PC-9 (cell line): ENCODE measurements around the gene DERL3. TPM values are rescaled to one million over a fixed set of nuclear protein-coding genes. Genes with fewer than 3 reads are reported as not detected.

ENCODE experiments used
- BruUV-seq: library from RNA; stranded (reverse); fragments of 400-500 nt; replicated peaks from 2 replicates; lab custom pipeline; 2021; lab: Mats Ljungman, UMichigan
- CTCF ChIA-PET: fragments of 300-600 bp; sonication (Branson Sonifier 250); formaldehyde crosslinking; loops from one replicate; lab custom pipeline; 2022; ENCODE audit warnings: antibody characterized with exemption; lab: Charles Lee
- POLR2A ChIA-PET: fragments of 300-600 bp; sonication (Branson Sonifier 250); formaldehyde crosslinking; loops from one replicate; lab custom pipeline; 2022; ENCODE audit warnings: antibody characterized with exemption; ENCODE audit not compliant: unreplicated experiment; lab: Charles Lee
- DNase-seq, 2 experiments: peaks; one replicate each; pipeline versions ENCODE4 v3.0.0 to v3.0.0-alpha.2; 2015 to 2022; ENCODE audit warnings: mixed read lengths in 1 of 2
- H2AFZ ChIP-seq: fragments of 200-600 bp; sonication (generic); 2 replicates; pipeline ENCODE4 v1.8.1; 2017; ENCODE audit warnings: antibody characterized with exemption
- H3F3A ChIP-seq: fragments of 200-600 bp; sonication (generic); 2 replicates; pipeline ENCODE4 v1.8.1; 2017; ENCODE audit warnings: antibody characterized with exemption, mild to moderate bottlenecking, low read depth; ENCODE audit not compliant: insufficient read depth
- H3K27ac ChIP-seq: fragments of 200-600 bp; sonication (generic); 2 replicates; pipeline ENCODE4 v1.6.1; 2016; ENCODE audit warnings: mixed run types
- H3K27me3 ChIP-seq: fragments of 200-600 bp; sonication (generic); 2 replicates; pipeline ENCODE4 v1.6.1; 2016; ENCODE audit warnings: low read depth, mixed run types; ENCODE audit not compliant: insufficient read depth
- H3K36me3 ChIP-seq: fragments of 200-600 bp; sonication (generic); 2 replicates; pipeline ENCODE4 v1.6.1; 2016; ENCODE audit warnings: low read depth, mixed run types
- H3K4me1 ChIP-seq: fragments of 200-600 bp; sonication (generic); replicated peaks from 2 replicates; pipeline ENCODE4 v1.6.1; 2016; ENCODE audit warnings: mixed run types; ENCODE audit not compliant: insufficient read depth
- H3K4me2 ChIP-seq: fragments of 200-600 bp; sonication (generic); 2 replicates; pipeline ENCODE4 v1.6.1; 2017; ENCODE audit warnings: mixed run types
- H3K4me3 ChIP-seq: fragments of 200-600 bp; sonication (generic); 2 replicates; pipeline ENCODE4 v1.6.1; 2016; ENCODE audit warnings: mixed run types
- H3K79me2 ChIP-seq: fragments of 200-600 bp; sonication (generic); 2 replicates; pipeline ENCODE4 v1.6.1; 2017; ENCODE audit warnings: low read depth, mixed run types
- H3K9me2 ChIP-seq: fragments of 200-600 bp; sonication (generic); 2 replicates; pipeline ENCODE4 v1.8.1; 2017; ENCODE audit warnings: mild to moderate bottlenecking; ENCODE audit not compliant: insufficient read depth
- H3K9me3 ChIP-seq: fragments of 200-600 bp; sonication (generic); 2 replicates; pipeline ENCODE4 v1.8.1; 2016; ENCODE audit warnings: low read depth; ENCODE audit not compliant: insufficient read depth
- H4K20me1 ChIP-seq: fragments of 200-600 bp; sonication (generic); 2 replicates; pipeline ENCODE4 v1.8.1; 2017; ENCODE audit not compliant: insufficient read depth
- EZH2 ChIP-seq: fragments of 200-600 bp; sonication (generic); IDR thresholded peaks from 2 replicates; pipeline ENCODE4 v1.8.0; 2017; ENCODE audit warnings: antibody characterized with exemption, low read depth
- intact Hi-C: fragments of 100-400 bp; cut with micrococcal nuclease; formaldehyde crosslinking; loops from one replicate; pipeline ENCODE4 v1.10.0; 2022; ENCODE audit not compliant: unreplicated experiment
- total RNA-seq: library from RNA; stranded (reverse); gene quantifications from 2 replicates; pipeline ENCODE4 v1.2.3, GENCODE V29; 2021
- TF ChIP-seq, protein P1 (sequence below): fragments of 200-600 bp; sonication (generic); conservative IDR thresholded peaks from 2 replicates; pipeline ENCODE4 v1.6.1; 2017; ENCODE audit warnings: mixed run types, antibody characterized with exemption, mild to moderate bottlenecking, moderate library complexity

Gene DERL3
- total RNA-seq, 1 experiment from 2014 or later = 0.41 TPM

DNA sequence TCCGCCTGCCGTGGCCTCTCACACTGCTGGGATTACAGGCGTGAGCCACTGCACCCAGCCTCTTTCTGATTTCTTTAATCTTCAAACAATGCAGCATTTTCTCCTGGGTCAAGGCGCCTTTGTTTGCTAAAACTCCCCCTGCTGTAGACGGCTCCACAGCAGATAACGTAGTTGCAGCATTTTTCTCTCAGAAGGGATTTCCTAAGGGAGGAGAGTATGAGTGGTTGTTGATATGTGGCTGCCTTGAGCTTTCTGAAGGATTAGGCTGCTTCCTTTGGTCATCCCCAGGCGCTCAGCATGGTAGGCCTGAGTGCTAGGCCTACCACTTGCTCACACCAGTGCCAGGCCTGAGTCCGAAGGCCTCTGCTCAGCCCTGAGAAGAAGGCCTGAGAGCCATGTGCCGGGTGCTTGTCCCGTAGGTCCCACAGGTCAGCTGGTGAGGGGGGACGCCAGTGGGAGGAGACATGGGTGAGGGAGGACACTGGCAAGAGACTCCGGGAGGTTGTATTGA, 34.0 kb downstream of the DERL3 start:
- BruUV-seq = no TSS peak
- H2AFZ ChIP-seq = no peak overlapping the region
- H3K36me3 ChIP-seq = 0 out of 2 replicates have a peak, but pooled peaks cover 6% of the 10 kb centered on the region
- no peaks in the 10 kb centered on the region for H3K9me3 ChIP-seq
- H3K9me2 ChIP-seq = no peaks in the 10 kb centered on the region
- no peaks in the 10 kb centered on the region for H3F3A ChIP-seq
- no peak for DNase-seq
- TF ChIP-seq, protein P1, sequence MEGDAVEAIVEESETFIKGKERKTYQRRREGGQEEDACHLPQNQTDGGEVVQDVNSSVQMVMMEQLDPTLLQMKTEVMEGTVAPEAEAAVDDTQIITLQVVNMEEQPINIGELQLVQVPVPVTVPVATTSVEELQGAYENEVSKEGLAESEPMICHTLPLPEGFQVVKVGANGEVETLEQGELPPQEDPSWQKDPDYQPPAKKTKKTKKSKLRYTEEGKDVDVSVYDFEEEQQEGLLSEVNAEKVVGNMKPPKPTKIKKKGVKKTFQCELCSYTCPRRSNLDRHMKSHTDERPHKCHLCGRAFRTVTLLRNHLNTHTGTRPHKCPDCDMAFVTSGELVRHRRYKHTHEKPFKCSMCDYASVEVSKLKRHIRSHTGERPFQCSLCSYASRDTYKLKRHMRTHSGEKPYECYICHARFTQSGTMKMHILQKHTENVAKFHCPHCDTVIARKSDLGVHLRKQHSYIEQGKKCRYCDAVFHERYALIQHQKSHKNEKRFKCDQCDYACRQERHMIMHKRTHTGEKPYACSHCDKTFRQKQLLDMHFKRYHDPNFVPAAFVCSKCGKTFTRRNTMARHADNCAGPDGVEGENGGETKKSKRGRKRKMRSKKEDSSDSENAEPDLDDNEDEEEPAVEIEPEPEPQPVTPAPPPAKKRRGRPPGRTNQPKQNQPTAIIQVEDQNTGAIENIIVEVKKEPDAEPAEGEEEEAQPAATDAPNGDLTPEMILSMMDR = no peak
- TF ChIP-seq EZH2 = no peak
- ChIA-PET CTCF (no interaction called here), POLR2A (no interaction called here)
- intact Hi-C loops = no loop called here
- no peaks in the 10 kb centered on the region for H4K20me1 ChIP-seq
- H3K4me2 ChIP-seq = no peak overlapping the region
- no peak overlapping the region for H3K4me3 ChIP-seq
- no peak overlapping the region for H3K27ac ChIP-seq
- H3K27me3 ChIP-seq = no peaks in the 10 kb centered on the region
- H3K4me1 ChIP-seq = no peaks in the 10 kb centered on the region
- no peaks in the 10 kb centered on the region for H3K79me2 ChIP-seq

DNA sequence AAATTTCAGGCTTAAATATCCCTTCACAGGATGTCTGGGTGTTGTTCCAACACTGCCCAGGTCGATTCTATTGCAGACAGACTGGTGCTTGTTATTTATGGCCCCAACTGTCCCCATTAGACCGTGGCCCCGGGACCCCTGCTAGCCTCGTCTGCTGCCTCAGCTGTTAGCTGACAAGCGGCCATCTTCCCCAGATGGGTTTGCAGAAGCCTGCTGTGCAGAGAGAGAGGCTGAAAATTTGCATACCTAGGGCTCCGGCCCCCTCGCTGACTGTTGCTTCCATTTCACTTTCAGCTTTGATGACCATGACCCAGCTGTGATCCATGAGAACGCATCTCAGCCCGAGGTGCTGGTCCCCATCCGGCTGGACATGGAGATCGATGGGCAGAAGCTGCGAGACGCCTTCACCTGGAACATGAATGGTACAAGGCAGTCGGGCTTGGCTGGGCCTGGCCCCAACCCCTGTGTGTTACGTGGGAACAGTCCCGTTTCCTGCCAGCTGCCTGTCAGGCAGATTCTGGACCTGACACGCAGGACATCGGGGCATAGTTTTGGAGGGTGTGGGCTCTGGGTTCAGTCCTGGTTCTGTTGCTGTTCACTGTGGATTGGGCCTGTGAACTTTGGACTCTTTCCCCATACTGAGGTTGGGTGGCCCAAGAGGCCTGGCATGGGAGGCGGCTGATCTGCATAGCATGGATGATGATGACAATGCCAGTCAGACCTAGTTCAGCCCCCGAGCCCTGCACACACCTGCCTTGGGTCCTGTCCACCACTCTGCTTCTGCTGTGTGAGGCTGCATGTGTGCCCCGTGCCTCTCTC, 35.6 kb downstream of the DERL3 start:
- no peaks in the 10 kb centered on the region for H3K4me1 ChIP-seq
- no peaks in the 10 kb centered on the region for H3K9me2 ChIP-seq
- TF ChIP-seq, protein P1 = no peak
- TF ChIP-seq EZH2 = no peak
- no peaks in the 10 kb centered on the region for H3K79me2 ChIP-seq
- H3K9me3 ChIP-seq = no peaks in the 10 kb centered on the region
- no peaks in the 10 kb centered on the region for H4K20me1 ChIP-seq
- no peak overlapping the region for H3K27ac ChIP-seq
- intact Hi-C loops = no loop called here
- BruUV-seq = no TSS peak
- CTCF ChIA-PET = no interaction called here
- POLR2A ChIA-PET = no interaction called here
- no peak overlapping the region for H3K4me3 ChIP-seq
- no peak overlapping the region for H3K4me2 ChIP-seq
- no peak for DNase-seq
- H2AFZ ChIP-seq = no peak overlapping the region
- 0 out of 2 replicates have a peak, but pooled peaks cover 6% of the 10 kb centered on the region for H3K36me3 ChIP-seq
- H3K27me3 ChIP-seq = no peaks in the 10 kb centered on the region
- no peaks in the 10 kb centered on the region for H3F3A ChIP-seq

DNA sequence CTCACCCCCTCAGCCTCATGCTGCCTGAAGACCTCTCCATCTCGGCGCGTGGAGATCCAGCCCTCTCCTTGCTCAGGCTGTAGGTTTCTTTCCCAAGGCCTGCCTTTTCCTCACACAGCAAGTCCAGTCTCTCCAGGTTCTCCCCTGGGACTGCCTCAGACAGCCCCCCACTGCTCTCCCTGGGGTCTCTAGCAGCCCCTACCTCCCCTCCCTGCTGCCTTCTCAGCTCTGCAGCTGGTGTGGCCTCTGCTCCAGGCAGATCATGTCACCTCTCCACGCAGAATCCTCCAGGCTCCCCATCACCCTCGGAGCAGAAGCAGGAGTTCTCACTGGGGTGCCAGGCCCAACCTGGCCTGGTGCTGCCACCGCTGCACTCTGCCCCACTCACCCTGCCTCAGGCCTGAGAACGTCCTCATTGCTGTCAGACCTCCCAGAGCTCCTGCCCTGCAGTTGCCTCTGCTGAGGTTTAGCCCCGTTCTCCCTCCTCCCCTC, 36.9 kb downstream of the DERL3 start:
- 0 out of 2 replicates have a peak, but pooled peaks cover 6% of the 10 kb centered on the region for H3K36me3 ChIP-seq
- no peaks in the 10 kb centered on the region for H3K79me2 ChIP-seq
- BruUV-seq = no TSS peak
- no peak overlapping the region for H2AFZ ChIP-seq
- ChIA-PET POLR2A (no interaction called here), CTCF (no interaction called here)
- TF ChIP-seq EZH2 = no peak
- TF ChIP-seq, protein P1 = no peak
- DNase-seq = no peak
- no peak overlapping the region for H3K27ac ChIP-seq
- no peak overlapping the region for H3K4me3 ChIP-seq
- H3F3A ChIP-seq = no peaks in the 10 kb centered on the region
- no peaks in the 10 kb centered on the region for H3K9me3 ChIP-seq
- no peaks in the 10 kb centered on the region for H4K20me1 ChIP-seq
- no peak overlapping the region for H3K4me2 ChIP-seq
- H3K4me1 ChIP-seq = no peaks in the 10 kb centered on the region
- intact Hi-C loops = no loop called here
- no peaks in the 10 kb centered on the region for H3K27me3 ChIP-seq
- no peaks in the 10 kb centered on the region for H3K9me2 ChIP-seq
